Spleen (tissue), 11 donors: ENCODE results near the gene TMEM182. TPM values are rescaled to one million over a fixed set of nuclear protein-coding genes. Genes with fewer than 3 reads are reported as not detected.

Experiments used
- DNase-seq: peaks from one replicate; pipeline ENCODE4 v3.0.0-alpha.2; 2020
- H3K27ac ChIP-seq, 8 donors: fragments of 200-600 bp; sonication (generic) in 7 of 8; 1 replicate in 4 of 8; 2 replicates in 4 of 8; pipeline versions ENCODE4 v1.5.0 to v1.8.0; 2016 to 2021; ENCODE audit warnings: inconsistent platforms in 4 of 8, mild to moderate bottlenecking in 4 of 8, moderate library complexity in 1 of 8
- H3K27me3 ChIP-seq, 7 donors: fragments of 200-600 bp; sonication (generic) in 6 of 7; replicated peaks in 1 of 7; 1 replicate in 4 of 7; 2 replicates in 3 of 7; pipeline versions ENCODE4 v1.5.0 to v1.8.0; 2016 to 2021; ENCODE audit warnings: inconsistent platforms in 3 of 7, mild to moderate bottlenecking in 1 of 7
- H3K36me3 ChIP-seq, 6 donors: fragments of 200-600 bp; sonication (generic) in 5 of 6; 1 replicate in 4 of 6; 2 replicates in 2 of 6; pipeline versions ENCODE4 v1.5.0 to v1.8.0; 2016 to 2021; ENCODE audit warnings: inconsistent platforms in 2 of 6
- H3K4me1 ChIP-seq, 6 donors: fragments of 200-600 bp; sonication (generic) in 5 of 6; 1 replicate in 3 of 6; 2 replicates in 3 of 6; pipeline versions ENCODE4 v1.5.0 to v1.8.0; 2016 to 2021; ENCODE audit warnings: inconsistent platforms in 3 of 6
- H3K4me3 ChIP-seq, 8 donors: fragments of 200-600 bp; sonication (generic) in 7 of 8; 1 replicate in 4 of 8; 2 replicates in 4 of 8; pipeline versions ENCODE4 v1.5.0 to v1.8.0; 2016 to 2021; ENCODE audit warnings: inconsistent platforms in 4 of 8, mild to moderate bottlenecking in 4 of 8, moderate library complexity in 2 of 8
- H3K9me3 ChIP-seq, 8 donors: fragments of 200-600 bp; sonication (generic) in 7 of 8; 1 replicate in 4 of 8; 2 replicates in 4 of 8; pipeline versions ENCODE4 v1.5.0 to v1.8.0; 2016 to 2021; ENCODE audit warnings: inconsistent platforms in 4 of 8
- POLR2A ChIP-seq, 3 donors: fragments of 450-650 bp; IDR thresholded peaks; one replicate each; pipeline ENCODE4 v1.5.1; 2017; ENCODE audit warnings: antibody characterized with exemption in 3 of 3, mild to moderate bottlenecking in 1 of 3
- POLR2AphosphoS5 ChIP-seq, 3 donors: sonication (generic); formaldehyde crosslinking; IDR thresholded peaks; one replicate each; pipeline ENCODE4 v1.5.1; 2017; ENCODE audit warnings: antibody characterized with exemption in 3 of 3
- WGBS, 5 donors: extraction: QIAGEN DNeasy Blood & Tissue Kit in 3 of 5; methylation state at CpG; one replicate each; pipeline versions ENCODE4 v1.1.5 to v1.1.7; 2013 to 2018; 5-methylcytosine and 5-hydroxymethylcytosine counted together
- intact Hi-C: fragments of 100-400 bp; cut with DNase I; formaldehyde crosslinking; loops from one replicate; pipeline ENCODE4 v1.15.0; 2023; ENCODE audit warnings: low total_unique reads
- polyA plus RNA-seq, 3 donors: library from polyadenylated mRNA; stranded (reverse); fragments of 200-250 nt; gene quantifications; one replicate each; pipeline ENCODE4 v1.2.1, GENCODE V29; 2013
- total RNA-seq, 7 donors: library from RNA; depleted of rRNA in 3 of 7; stranded (reverse); fragments of >200 nt in 3 of 7; fragmentation: NEBNext Ultra II Directional in 4 of 7; extraction: Animal tissue kit (Norgen Biotek cat#: 25700) in 4 of 7; gene quantifications; one replicate each; pipeline versions ENCODE4 v1.1.0 to v1.2.1, GENCODE V29; 2016 to 2021
- TF ChIP-seq, protein P1 (sequence below), 11 experiments: fragments of 200-600 bp in 7 of 11; fragments of 450-650 bp in 4 of 11; sonication (generic) in 4 of 11; IDR thresholded peaks in 8 of 11; conservative IDR thresholded peaks in 3 of 11; 1 replicate in 7 of 11; 2 replicates in 4 of 11; pipeline versions ENCODE4 v1.4.0 to v1.8.0; 2016 to 2021; ENCODE audit warnings: antibody characterized with exemption in 11 of 11, inconsistent platforms in 4 of 11, mild to moderate bottlenecking in 1 of 11
- donor health status: healthy with polysubstance abuse.
- donor health status: DM: no; HTN: no; CAD: no; lungs with moderate emphysema.
- donor health status: DM: no; HTN: no; CAD: no.
- donor health status: Bipolar disorder and iron deficiency.
- donor health status: healthy.
- donor health status: DM: no; HTN: no; CAD: no.
- donor health status: DM: yes; HTN: yes; CAD: no.

The TMEM182 gene
- total and polyA plus RNA-seq, 10 donors, result 1.3 to 8.6 (median 3.2) TPM

DNA sequence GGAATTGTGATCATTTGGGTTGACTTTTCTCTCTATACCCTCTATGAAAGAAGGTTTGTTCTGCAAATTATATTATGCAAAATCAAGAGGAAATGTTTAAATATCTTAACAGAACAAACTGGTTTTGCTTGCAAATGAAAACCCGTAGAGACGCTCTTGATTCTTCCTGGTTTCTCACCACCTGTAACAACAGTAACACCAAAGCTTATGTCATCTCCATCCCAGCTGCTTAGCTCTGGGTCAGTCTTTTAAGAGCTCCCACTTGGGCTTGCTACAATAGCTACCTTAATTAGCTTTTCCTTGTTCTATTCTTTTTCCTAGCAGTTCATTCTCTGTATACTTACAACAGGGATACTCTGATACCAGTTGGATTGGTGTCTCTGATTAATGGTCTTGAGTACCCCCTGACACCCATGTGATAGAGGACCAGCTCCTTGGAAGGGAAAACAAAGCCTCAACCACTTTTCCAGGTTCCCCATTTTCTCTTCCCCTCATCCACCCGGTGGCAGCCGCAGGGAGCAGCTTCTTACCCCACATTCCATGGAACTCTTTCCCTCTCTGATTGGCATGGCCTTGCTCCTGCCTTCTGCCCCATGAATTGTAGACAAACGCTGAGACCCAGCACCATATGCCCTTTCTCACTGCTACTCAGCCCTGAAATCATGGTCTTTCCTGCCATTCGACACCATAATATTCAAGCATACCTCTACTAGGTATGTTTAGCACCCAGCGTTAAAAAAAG, 27.7 kb downstream of the TMEM182 start:
- 64 to 87% (median 80%) methylated on average over 7 of the region's 7 CpGs for WGBS, 5 donors
- no peaks in the 10 kb centered on the region for H3K9me3 ChIP-seq
- H3K36me3 ChIP-seq, result peaks cover 0 to 19% (median 0%) of the 10 kb centered on the region in 6 donors
- H3K4me3 ChIP-seq, result no peak overlapping the region
- DNase-seq, result no peak
- H3K27ac ChIP-seq, result peak overlapping the region in 1 of 8 donors; percentile 8
- H3K27me3 ChIP-seq, result no peaks in the 10 kb centered on the region
- TF ChIP-seq, protein P1, sequence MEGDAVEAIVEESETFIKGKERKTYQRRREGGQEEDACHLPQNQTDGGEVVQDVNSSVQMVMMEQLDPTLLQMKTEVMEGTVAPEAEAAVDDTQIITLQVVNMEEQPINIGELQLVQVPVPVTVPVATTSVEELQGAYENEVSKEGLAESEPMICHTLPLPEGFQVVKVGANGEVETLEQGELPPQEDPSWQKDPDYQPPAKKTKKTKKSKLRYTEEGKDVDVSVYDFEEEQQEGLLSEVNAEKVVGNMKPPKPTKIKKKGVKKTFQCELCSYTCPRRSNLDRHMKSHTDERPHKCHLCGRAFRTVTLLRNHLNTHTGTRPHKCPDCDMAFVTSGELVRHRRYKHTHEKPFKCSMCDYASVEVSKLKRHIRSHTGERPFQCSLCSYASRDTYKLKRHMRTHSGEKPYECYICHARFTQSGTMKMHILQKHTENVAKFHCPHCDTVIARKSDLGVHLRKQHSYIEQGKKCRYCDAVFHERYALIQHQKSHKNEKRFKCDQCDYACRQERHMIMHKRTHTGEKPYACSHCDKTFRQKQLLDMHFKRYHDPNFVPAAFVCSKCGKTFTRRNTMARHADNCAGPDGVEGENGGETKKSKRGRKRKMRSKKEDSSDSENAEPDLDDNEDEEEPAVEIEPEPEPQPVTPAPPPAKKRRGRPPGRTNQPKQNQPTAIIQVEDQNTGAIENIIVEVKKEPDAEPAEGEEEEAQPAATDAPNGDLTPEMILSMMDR (IDR thresholded peaks at IDR 0.05 in 8 of 11, conservative IDR thresholded peaks at IDR 0.05 in 3 of 11), result no peak
- no peak for TF ChIP-seq POLR2A (IDR thresholded peaks at IDR 0.05)
- intact Hi-C loops, result no loop called here
- H3K4me1 ChIP-seq, result peaks cover 0 to 4% (median 0%) of the 10 kb centered on the region in 6 donors

DNA sequence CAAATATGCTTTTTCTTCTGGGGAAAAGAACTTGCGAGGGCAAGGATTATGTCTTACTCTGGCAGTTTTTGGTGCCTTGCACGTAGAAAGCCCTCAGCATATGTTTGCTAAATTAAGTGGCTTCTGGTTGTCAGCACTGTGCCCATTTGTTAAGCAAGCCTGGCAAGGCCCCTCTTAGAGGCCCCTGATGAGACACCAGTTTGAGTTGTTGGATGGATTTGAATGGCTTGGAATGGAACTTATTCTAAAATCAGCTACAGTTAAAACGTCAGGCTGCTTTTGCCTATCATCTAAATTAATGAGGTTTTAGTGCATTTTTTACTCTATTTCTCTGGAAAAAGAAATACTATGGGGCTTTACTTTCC, 28.2 kb downstream of the TMEM182 start:
- TF ChIP-seq POLR2AphosphoS5 (IDR thresholded peaks at IDR 0.05) (no peak), POLR2A (IDR thresholded peaks at IDR 0.05) (no peak)
- TF ChIP-seq, protein P1 (IDR thresholded peaks at IDR 0.05 in 8 of 11, conservative IDR thresholded peaks at IDR 0.05 in 3 of 11), result no peak
- intact Hi-C loops, result no loop called here
- WGBS, 5 donors, result 86 to 93% (median 87%) methylated on average over 3 of the region's 3 CpGs
- Histone ChIP-seq H3K4me3 (no peak overlapping the region), H3K27me3 (no peaks in the 10 kb centered on the region), H3K4me1 (peaks cover 0 to 4% (median 0%) of the 10 kb centered on the region in 6 donors), H3K36me3 (peaks cover 0 to 15% (median 0%) of the 10 kb centered on the region in 6 donors), H3K9me3 (no peaks in the 10 kb centered on the region), H3K27ac (no peak overlapping the region)
- no peak for DNase-seq

DNA sequence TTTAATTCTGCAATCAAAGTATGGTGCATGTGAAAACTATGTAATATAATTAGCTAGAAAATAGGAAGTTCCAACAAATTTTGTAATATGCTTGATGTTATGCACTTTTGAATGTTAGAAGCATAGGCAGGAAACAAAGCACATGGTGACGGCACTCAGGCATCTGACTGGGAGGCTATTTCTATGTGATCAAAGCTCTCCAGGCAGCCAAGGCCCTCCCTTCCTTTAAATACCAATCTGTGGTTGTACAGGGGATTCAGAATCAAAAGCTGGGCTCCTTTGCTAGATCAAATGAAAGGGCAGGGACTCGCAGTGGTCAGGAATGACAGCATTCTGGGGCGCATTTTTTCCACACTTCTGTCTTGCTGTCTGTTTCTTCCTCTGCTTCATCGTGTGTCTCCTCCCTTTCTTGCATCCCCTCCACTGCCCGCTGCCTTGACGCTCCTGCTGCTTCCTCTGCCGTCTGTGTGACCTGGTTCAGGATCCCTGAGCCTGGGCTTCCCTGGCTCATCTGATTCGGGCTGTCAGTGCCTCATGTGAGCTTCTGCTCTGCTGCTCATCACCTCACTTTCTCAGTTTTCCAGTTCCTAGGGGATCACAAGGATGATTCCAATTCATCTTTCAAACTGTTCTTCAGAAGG, 30.9 kb downstream of the TMEM182 start:
- intact Hi-C loops, result no loop called here
- no peak overlapping the region for H3K4me3 ChIP-seq
- no peak overlapping the region for H3K27ac ChIP-seq

More for the DNA sequence above, 30.9 kb downstream of the TMEM182 start:
- no peaks in the 10 kb centered on the region for H3K27me3 ChIP-seq
- H3K4me1 ChIP-seq, result peaks cover 0 to 4% (median 0%) of the 10 kb centered on the region in 6 donors
- peaks cover 0 to 5% (median 2%) of the 10 kb centered on the region in 6 donors for H3K36me3 ChIP-seq
- peaks cover 0 to 9% (median under 1%) of the 10 kb centered on the region in 8 donors for H3K9me3 ChIP-seq
- TF ChIP-seq, protein P1 (IDR thresholded peaks at IDR 0.05 in 8 of 11, conservative IDR thresholded peaks at IDR 0.05 in 3 of 11), result no peak
- TF ChIP-seq POLR2A (IDR thresholded peaks at IDR 0.05) (no peak), POLR2AphosphoS5 (IDR thresholded peaks at IDR 0.05) (no peak)
- DNase-seq, result no peak
- 63 to 85% (median 74%) methylated on average over 8 of the region's 8 CpGs for WGBS, 5 donors
